Ishikawa (cell line): ENCODE data around the gene HABP2.
A peak's percentile ranks its signal among the peaks of the same experiment; 100 is the strongest.

ENCODE experiments used
- CEBPB ChIP-seq: IDR thresholded peaks from 2 replicates; pipeline ENCODE4 v1.6.1; 2012
- CREB1 ChIP-seq: IDR thresholded peaks from 2 replicates; pipeline ENCODE4 v1.6.1; 2012; ENCODE audit warnings: low read depth
- EGR1 ChIP-seq: IDR thresholded peaks from 2 replicates; pipeline ENCODE4 v1.6.1; 2012
- EP300 ChIP-seq: IDR thresholded peaks from 2 replicates; pipeline ENCODE4 v1.6.1; 2012; ENCODE audit warnings: borderline replicate concordance
- FOXM1 ChIP-seq: IDR thresholded peaks from 2 replicates; pipeline ENCODE4 v1.6.1; 2012; ENCODE audit warnings: low read depth, borderline replicate concordance
- MAX ChIP-seq: IDR thresholded peaks from 2 replicates; pipeline ENCODE4 v1.6.1; 2012
- NFIC ChIP-seq: IDR thresholded peaks from 2 replicates; pipeline ENCODE4 v1.6.1; 2012
- RAD21 ChIP-seq: IDR thresholded peaks from 2 replicates; pipeline ENCODE4 v1.6.1; 2012; ENCODE audit warnings: low read depth
- REST ChIP-seq: IDR thresholded peaks from 2 replicates; pipeline ENCODE4 v1.6.1; 2012; ENCODE audit warnings: low read depth, mild to moderate bottlenecking
- TAF1 ChIP-seq: IDR thresholded peaks from 2 replicates; pipeline ENCODE4 v1.6.1; 2012; ENCODE audit warnings: low read depth, mild to moderate bottlenecking
- TCF12 ChIP-seq: IDR thresholded peaks from 2 replicates; pipeline ENCODE4 v1.6.1; 2012; ENCODE audit warnings: low read depth
- TEAD4 ChIP-seq: IDR thresholded peaks from 2 replicates; pipeline ENCODE4 v1.6.1; 2012
- USF1 ChIP-seq: IDR thresholded peaks from 2 replicates; pipeline ENCODE4 v1.6.1; 2012
- YY1 ChIP-seq: IDR thresholded peaks from 2 replicates; pipeline ENCODE4 v1.6.1; 2012; ENCODE audit warnings: low read depth
- ZBTB7A ChIP-seq: IDR thresholded peaks from 2 replicates; pipeline ENCODE4 v1.6.1; 2012; ENCODE audit warnings: low read depth

The HABP2 gene

GRCh38 chr10:113520261-113520660 is 32.6 kb upstream of the HABP2 start:
- no peak for TF ChIP-seq EP300

GRCh38 chr10:113520690-113521474 is 32.0 kb upstream of the HABP2 start:
- no peak for TF ChIP-seq YY1
- peak; percentile 93 for TF ChIP-seq RAD21

GRCh38 chr10:113521475-113521795 is 31.4 kb upstream of the HABP2 start:
- TF ChIP-seq FOXM1 (no peak), TEAD4 (no peak), MAX (no peak), CEBPB (no peak), TCF12 (no peak), NFIC (no peak), REST (no peak), RAD21 (no peak), EGR1 (no peak), CREB1 (no peak), YY1 (no peak), TAF1 (no peak), EP300 (no peak), USF1 (no peak), ZBTB7A (no peak)

GRCh38 chr10:113522460-113522859 is 30.4 kb upstream of the HABP2 start:
- no peak for TF ChIP-seq FOXM1
- TF ChIP-seq MAX: peak; percentile 60

GRCh38 chr10:113523071-113523470 is 29.8 kb upstream of the HABP2 start:
- TF ChIP-seq REST (no peak), TAF1 (no peak), EGR1 (no peak), YY1 (no peak), CREB1 (no peak), TCF12 (no peak), RAD21 (no peak), USF1 (no peak), ZBTB7A (no peak), MAX (no peak), CEBPB (no peak), NFIC (no peak), TEAD4 (no peak), EP300 (no peak), FOXM1 (no peak)

GRCh38 chr10:113523628-113524027 is 29.2 kb upstream of the HABP2 start:
- TF ChIP-seq CEBPB (no peak), TAF1 (no peak), EP300 (no peak), REST (no peak), TCF12 (no peak), ZBTB7A (no peak), EGR1 (no peak), FOXM1 (no peak), TEAD4 (no peak), NFIC (no peak), YY1 (no peak), USF1 (no peak)
